ENCODE results near the gene PIAS1.

PIAS1 gene

DNA sequence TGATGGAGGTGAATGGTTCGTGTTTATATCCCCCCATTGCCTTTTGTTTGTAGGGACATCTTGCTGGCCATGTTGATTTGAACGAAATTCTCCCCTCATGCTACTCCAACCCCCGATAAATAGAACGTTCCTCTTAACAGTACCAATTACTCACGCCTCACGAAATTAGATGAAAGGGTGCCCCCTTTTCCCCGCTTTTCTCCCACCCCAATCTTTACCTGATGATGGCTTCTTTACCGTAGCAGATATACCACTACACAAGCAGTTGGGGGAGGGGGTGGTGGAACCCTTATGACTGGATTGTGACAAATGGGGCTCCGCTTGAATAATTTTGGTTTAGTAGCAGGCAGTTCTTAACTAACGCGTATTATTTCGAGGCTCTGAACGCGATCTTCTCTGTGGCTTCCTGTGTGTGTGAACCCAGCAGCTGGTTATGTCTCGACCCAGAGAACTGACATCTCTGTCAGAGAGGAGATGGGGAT lies 1.1 kb downstream of the PIAS1 start (continued):
- no peak for TF ChIP-seq ZSCAN4 (tag by site-specific recombination; IDR thresholded peaks at IDR 0.05)
- TF ChIP-seq ZNF707 (tag by site-specific recombination; IDR thresholded peaks at IDR 0.05), result no peak
- no peak for TF ChIP-seq RBAK (tag by site-specific recombination; IDR thresholded peaks at IDR 0.05)
- no peak for TF ChIP-seq ZBTB26 (tag by site-specific recombination; optimal IDR thresholded peaks at IDR 0.05)
- peak; percentile 83 for TF ChIP-seq ZBTB17 (tag by site-specific recombination; IDR thresholded peaks at IDR 0.05)
- no peak for TF ChIP-seq INSM2 (tag by site-specific recombination; IDR thresholded peaks at IDR 0.05)
- TF ChIP-seq ZIC2 (tag by site-specific recombination; IDR thresholded peaks at IDR 0.05), result no peak
- TF ChIP-seq ZNF248 (tag by site-specific recombination; IDR thresholded peaks at IDR 0.05), result no peak
- TF ChIP-seq HOXA7 (CRISPR knock-in tag; IDR thresholded peaks at IDR 0.05; ENCODE audit: borderline replicate concordance), result no peak

DNA sequence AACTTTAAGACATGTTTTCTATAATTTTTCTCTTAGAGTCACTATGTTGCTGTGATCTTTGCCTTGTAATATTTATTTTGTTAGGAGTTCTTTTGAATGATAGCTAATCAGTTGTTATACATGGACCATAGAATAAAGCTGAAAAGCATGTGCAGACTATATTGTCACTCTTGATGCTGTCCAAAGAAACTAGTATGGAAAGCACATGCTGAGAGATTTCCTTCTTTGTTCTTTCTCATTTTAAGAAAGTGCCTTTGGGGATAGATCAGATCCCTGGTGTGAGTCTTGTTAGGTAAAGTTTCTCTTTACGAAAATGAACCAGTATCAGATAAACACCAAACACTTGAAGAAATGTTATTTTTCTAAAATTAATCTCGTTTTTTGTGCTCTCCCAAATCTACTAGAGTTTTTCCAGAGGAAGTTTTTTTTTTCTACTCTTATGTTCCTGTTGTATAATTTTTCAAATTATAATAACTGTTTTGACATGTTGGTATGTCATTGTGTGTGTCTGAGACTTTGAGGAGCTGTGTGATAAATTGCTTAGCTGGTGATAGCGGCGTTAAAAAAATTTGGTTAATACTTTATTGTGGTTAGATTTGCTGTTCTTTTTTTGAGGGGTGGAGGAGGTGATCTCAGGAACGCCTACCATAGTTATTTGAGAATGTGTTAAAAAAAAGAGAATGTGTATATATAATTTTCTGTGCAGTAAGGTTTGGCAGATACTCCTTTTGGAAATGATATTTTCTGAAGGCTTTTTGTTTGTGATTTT lies 2.2 kb downstream of the PIAS1 start:
- Histone ChIP-seq H3K4me3 (ENCODE audit: low read depth, low read length) (peak overlapping the region; percentile 94), H3K4me1 (ENCODE audit: control insufficient read depth, insufficient read depth, low read length) (peaks cover 32% of the 10 kb centered on the region), H3K9me3 (ENCODE audit: control insufficient read depth, insufficient read depth, low read depth, low read length) (no peaks in the 10 kb centered on the region), H3K36me3 (ENCODE audit: control insufficient read depth in 2 of 2, insufficient read depth in 1 of 2, low read length in 2 of 2) (peaks cover 0 to 8% of the 10 kb centered on the region in 2 experiments; a peak in 1 of 3 replicates), H3K27ac (ENCODE audit: extremely low read depth, low read depth, low read length) (no peak overlapping the region)
- ChIA-PET CTCF (interaction anchor here (0.6 to 1.7 kb wide), 5 partner anchors 97 to 976 kb away, joined by 3 to 5 read pairs (median 3); no protein-coding TSS in a partner anchor), POLR2A (interaction anchor here (2.5 kb wide), 2 partner anchors 18 to 58 kb away, joined by 9 to 11 read pairs; no protein-coding TSS in a partner anchor)
- TF ChIP-seq ZNF624 (tag by site-specific recombination; IDR thresholded peaks at IDR 0.05) (no peak), SP7 (tag by site-specific recombination; IDR thresholded peaks at IDR 0.05) (peak; percentile 51), ZNF366 (tag by site-specific recombination; conservative IDR thresholded peaks at IDR 0.05) (no peak), ZNF214 (tag by site-specific recombination; IDR thresholded peaks at IDR 0.05; ENCODE audit: borderline replicate concordance) (no peak), ZBTB10 (tag by site-specific recombination; IDR thresholded peaks at IDR 0.05) (no peak), ZNF629 (tag by site-specific recombination; IDR thresholded peaks at IDR 0.05) (0 out of 2 replicates have a peak, but pooled peaks have one; percentile 6), INSM2 (tag by site-specific recombination; IDR thresholded peaks at IDR 0.05) (no peak), ZNF585B (tag by site-specific recombination; IDR thresholded peaks at IDR 0.05) (no peak), ZNF248 (tag by site-specific recombination; IDR thresholded peaks at IDR 0.05) (no peak), ZNF626 (tag by site-specific recombination; IDR thresholded peaks at IDR 0.05) (no peak), ZFHX2 (tag by site-specific recombination; conservative IDR thresholded peaks at IDR 0.05) (peak; percentile 47), ZNF266 (tag by site-specific recombination; IDR thresholded peaks at IDR 0.05; ENCODE audit: low read depth) (no peak), ZNF654 (tag by site-specific recombination; IDR thresholded peaks at IDR 0.05; ENCODE audit: low read depth) (no peak), ZNF324 (tag by site-specific recombination; IDR thresholded peaks at IDR 0.05) (no peak), ZXDB (tag by site-specific recombination; IDR thresholded peaks at IDR 0.05) (0 out of 2 replicates have a peak, but pooled peaks have one; percentile 9)
- TF ChIP-seq, protein P1, sequence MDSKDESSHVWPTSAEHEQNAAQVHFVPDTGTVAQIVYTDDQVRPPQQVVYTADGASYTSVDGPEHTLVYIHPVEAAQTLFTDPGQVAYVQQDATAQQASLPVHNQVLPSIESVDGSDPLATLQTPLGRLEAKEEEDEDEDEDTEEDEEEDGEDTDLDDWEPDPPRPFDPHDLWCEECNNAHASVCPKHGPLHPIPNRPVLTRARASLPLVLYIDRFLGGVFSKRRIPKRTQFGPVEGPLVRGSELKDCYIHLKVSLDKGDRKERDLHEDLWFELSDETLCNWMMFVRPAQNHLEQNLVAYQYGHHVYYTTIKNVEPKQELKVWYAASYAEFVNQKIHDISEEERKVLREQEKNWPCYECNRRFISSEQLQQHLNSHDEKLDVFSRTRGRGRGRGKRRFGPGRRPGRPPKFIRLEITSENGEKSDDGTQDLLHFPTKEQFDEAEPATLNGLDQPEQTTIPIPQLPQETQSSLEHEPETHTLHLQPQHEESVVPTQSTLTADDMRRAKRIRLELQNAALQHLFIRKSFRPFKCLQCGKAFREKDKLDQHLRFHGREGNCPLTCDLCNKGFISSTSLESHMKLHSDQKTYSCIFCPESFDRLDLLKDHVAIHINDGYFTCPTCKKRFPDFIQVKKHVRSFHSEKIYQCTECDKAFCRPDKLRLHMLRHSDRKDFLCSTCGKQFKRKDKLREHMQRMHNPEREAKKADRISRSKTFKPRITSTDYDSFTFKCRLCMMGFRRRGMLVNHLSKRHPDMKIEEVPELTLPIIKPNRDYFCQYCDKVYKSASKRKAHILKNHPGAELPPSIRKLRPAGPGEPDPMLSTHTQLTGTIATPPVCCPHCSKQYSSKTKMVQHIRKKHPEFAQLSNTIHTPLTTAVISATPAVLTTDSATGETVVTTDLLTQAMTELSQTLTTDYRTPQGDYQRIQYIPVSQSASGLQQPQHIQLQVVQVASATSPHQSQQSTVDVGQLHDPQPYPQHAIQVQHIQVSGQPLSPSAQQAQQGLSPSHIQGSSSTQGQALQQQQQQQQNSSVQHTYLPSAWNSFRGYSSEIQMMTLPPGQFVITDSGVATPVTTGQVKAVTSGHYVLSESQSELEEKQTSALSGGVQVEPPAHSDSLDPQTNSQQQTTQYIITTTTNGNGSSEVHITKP (tag by site-specific recombination; IDR thresholded peaks at IDR 0.05), result no peak

All from HEK293 (cell line).